SU-DHL-6 (cell line): ENCODE measurements around the gene ZNF496.

ENCODE experiments used
- EZH2phosphoT487 ChIP-seq: fragments of 200-600 bp; sonication (generic), shearing (Covaris generic); conservative IDR thresholded peaks from 2 replicates; pipeline ENCODE4 v1.6.1; 2018; ENCODE audit warnings: mild to moderate bottlenecking, antibody characterized with exemption, low read length, moderate library complexity, mixed read lengths
- TF ChIP-seq, protein P1 (sequence below): fragments of 200-600 bp; sonication (generic); IDR thresholded peaks from one replicate; pipeline ENCODE4 v1.5.1; 2017; ENCODE audit warnings: antibody characterized with exemption, mild to moderate bottlenecking, low read length, moderate library complexity; ENCODE audit not compliant: insufficient read depth, poor library complexity, severe bottlenecking

DNA sequence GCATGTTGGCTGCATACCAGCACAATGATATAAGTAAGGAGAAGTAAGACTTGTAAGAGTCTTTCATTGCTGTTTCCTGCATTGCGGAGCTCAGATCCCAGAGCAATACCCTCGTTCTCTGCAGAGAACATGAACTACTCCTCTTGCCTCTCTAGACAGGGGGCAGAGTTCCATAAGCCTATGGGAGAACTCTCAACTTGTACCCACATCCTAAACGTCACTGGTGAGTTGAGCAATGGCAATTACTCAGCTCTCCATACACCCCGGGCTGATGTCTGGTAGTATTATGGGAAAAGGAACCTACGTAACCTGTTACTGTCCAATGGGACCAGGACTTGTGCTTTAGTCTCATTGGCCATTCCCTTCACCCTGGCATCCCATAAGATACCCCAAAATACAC lies 27.3 kb upstream of the ZNF496 start:
- TF ChIP-seq, protein P1, sequence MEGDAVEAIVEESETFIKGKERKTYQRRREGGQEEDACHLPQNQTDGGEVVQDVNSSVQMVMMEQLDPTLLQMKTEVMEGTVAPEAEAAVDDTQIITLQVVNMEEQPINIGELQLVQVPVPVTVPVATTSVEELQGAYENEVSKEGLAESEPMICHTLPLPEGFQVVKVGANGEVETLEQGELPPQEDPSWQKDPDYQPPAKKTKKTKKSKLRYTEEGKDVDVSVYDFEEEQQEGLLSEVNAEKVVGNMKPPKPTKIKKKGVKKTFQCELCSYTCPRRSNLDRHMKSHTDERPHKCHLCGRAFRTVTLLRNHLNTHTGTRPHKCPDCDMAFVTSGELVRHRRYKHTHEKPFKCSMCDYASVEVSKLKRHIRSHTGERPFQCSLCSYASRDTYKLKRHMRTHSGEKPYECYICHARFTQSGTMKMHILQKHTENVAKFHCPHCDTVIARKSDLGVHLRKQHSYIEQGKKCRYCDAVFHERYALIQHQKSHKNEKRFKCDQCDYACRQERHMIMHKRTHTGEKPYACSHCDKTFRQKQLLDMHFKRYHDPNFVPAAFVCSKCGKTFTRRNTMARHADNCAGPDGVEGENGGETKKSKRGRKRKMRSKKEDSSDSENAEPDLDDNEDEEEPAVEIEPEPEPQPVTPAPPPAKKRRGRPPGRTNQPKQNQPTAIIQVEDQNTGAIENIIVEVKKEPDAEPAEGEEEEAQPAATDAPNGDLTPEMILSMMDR: no peak
- TF ChIP-seq EZH2phosphoT487: no peak
